Heart left ventricle (tissue), 13 donors: ENCODE data around the gene SMG9.

Experiments
- CTCF ChIP-seq, 12 donors: fragments of 200-600 bp; sonication (generic) in 4 of 12; IDR thresholded peaks; one replicate each; pipeline versions ENCODE4 v1.5.0 to v1.8.0; 2018 to 2022; ENCODE audit warnings: antibody characterized with exemption in 12 of 12, mild to moderate bottlenecking in 5 of 12
- POLR2A ChIP-seq, 2 donors: fragments of 450-650 bp; IDR thresholded peaks; one replicate each; pipeline ENCODE4 v1.6.1; 2017; ENCODE audit warnings: antibody characterized with exemption in 2 of 2, mild to moderate bottlenecking in 2 of 2, moderate library complexity in 2 of 2
- donor health status: ischemic (EF 13 %, LVEDD 7.1; RV severe dilation, severe dysfunction).
- donor health status: DM: no; HTN: yes; CAD: no.
- donor health status: DM: no; HTN: no; CAD: no.
- donor health status: ischemic (EF 25% LVEDD 6.9; RV normal size, moderate dysfunction).
- donor health status: ischemic (EF 25% LVEDD 5.7; RV mildly dilated, moderate dysfunction).
- donor health status: ischemic (EF 35%, LVEDD 5.7; RV mildly dilated, moderate dysfunction).
- donor health status: nonischemic (EF 11% LVEDD 7.7; RV severe dilation, severe dysfunction).
- donor health status: DM: yes; HTN: yes; CAD: no.
- donor health status: PGD.
- donor health status: ischemic (EF 29% LVEDD 5.4; RV normal size, mild dysfunction).
- donor health status: nonischemic (EF 23%, LVEDD 6.1; RV moderate dilation, normal function).

- TF ChIP-seq CTCF (IDR thresholded peaks at IDR 0.05) (no peak), POLR2A (IDR thresholded peaks at IDR 0.05) (no peak)
These were observed 8.7 kb upstream of the SMG9 start for GRCh38 chr19:43763473-43763939.
